IMR-90 (cell line): Measurements from ENCODE around the gene SERPIND1. TPM values are rescaled to one million over a fixed set of nuclear protein-coding genes. Genes with fewer than 3 reads are reported as not detected.
A peak's percentile ranks its signal among the peaks of the same experiment; 100 is the strongest.

Experiments
- ATAC-seq: fragments of 200-7000 bp; cut with Tn5 transposase; 2 replicates; pipeline ENCODE4 v1.9.1; 2020; ENCODE audit warnings: low read depth, mild to moderate bottlenecking, moderate library complexity
- BruUV-seq: library from RNA; stranded (reverse); fragments of 400-500 nt; replicated peaks from 2 replicates; lab custom pipeline; 2021; lab: Mats Ljungman, UMichigan
- CTCF ChIA-PET: fragments of 300-600 bp; formaldehyde crosslinking; extraction: SDS; loops from one replicate; lab custom pipeline; 2021; ENCODE audit warnings: antibody characterized with exemption; lab: Yijun Ruan, JAX
- POLR2A ChIA-PET: fragments of 300-600 bp; sonication (Branson Sonifier 250); formaldehyde crosslinking; loops from one replicate; lab custom pipeline; 2022; ENCODE audit warnings: antibody characterized with exemption; ENCODE audit not compliant: unreplicated experiment; lab: Charles Lee
- DNase-seq: peaks from one replicate; pipeline ENCODE4 v3.0.0; 2013
- H2AFZ ChIP-seq: replicated peaks from 2 replicates; pipeline ENCODE3; 2013; ENCODE audit warnings: low read length, mild to moderate bottlenecking; ENCODE audit not compliant: poor library complexity
- H2AK5ac ChIP-seq: 2 replicates; pipeline ENCODE4 v1.6.1; 2013; ENCODE audit warnings: low read depth, low read length, inconsistent platforms
- H2AK9ac ChIP-seq: replicated peaks from 2 replicates; pipeline ENCODE3; 2013; ENCODE audit warnings: mild to moderate bottlenecking, low read depth, low read length, moderate library complexity; ENCODE audit not compliant: poor library complexity
- H2BK120ac ChIP-seq: 2 replicates; pipeline ENCODE4 v1.6.1; 2013; ENCODE audit warnings: low read depth, low read length, inconsistent platforms
- H2BK15ac ChIP-seq: 3 replicates; pipeline ENCODE4 v1.6.1; 2013; ENCODE audit warnings: low read depth, low read length, inconsistent platforms
- H2BK20ac ChIP-seq: 2 replicates; pipeline ENCODE4 v1.6.1; 2013; ENCODE audit warnings: low read depth, mild to moderate bottlenecking, inconsistent platforms, low read length, moderate library complexity
- H2BK5ac ChIP-seq: 2 replicates; pipeline ENCODE4 v1.6.1; 2013; ENCODE audit warnings: mild to moderate bottlenecking, low read depth, low read length, inconsistent platforms; ENCODE audit not compliant: poor library complexity, severe bottlenecking
- H3K14ac ChIP-seq: replicated peaks from 2 replicates; pipeline ENCODE4 v1.6.1; 2013; ENCODE audit warnings: low read depth, low read length, inconsistent platforms
- H3K18ac ChIP-seq: 2 replicates; pipeline ENCODE4 v1.6.1; 2013; ENCODE audit warnings: low read depth, low read length, control low read depth
- H3K23ac ChIP-seq: 2 replicates; pipeline ENCODE4 v1.6.1; 2013; ENCODE audit warnings: low read depth, low read length, inconsistent platforms
- H3K27ac ChIP-seq: 2 replicates; pipeline ENCODE4 v1.5.1; 2013; ENCODE audit warnings: mild to moderate bottlenecking, control low read depth, low read length; ENCODE audit not compliant: insufficient read depth
- H3K27me3 ChIP-seq: 2 replicates; pipeline ENCODE4 v1.6.1; 2013; ENCODE audit warnings: low read length; ENCODE audit not compliant: control insufficient read depth, insufficient read depth
- H3K36me3 ChIP-seq: 2 replicates; pipeline ENCODE4 v1.6.1; 2013; ENCODE audit warnings: low read length, mixed read lengths; ENCODE audit not compliant: control insufficient read depth, insufficient read depth
- H3K4ac ChIP-seq: 2 replicates; pipeline ENCODE4 v1.6.1; 2013; ENCODE audit warnings: low read depth, low read length, inconsistent platforms
- H3K4me1 ChIP-seq: 2 replicates; pipeline ENCODE4 v1.6.1; 2013; ENCODE audit warnings: low read length, mixed read lengths; ENCODE audit not compliant: control insufficient read depth, insufficient read depth
- H3K4me2 ChIP-seq: 2 replicates; pipeline ENCODE4 v1.6.1; 2013; ENCODE audit warnings: low read depth, mild to moderate bottlenecking, control low read depth, low read length, moderate library complexity
- H3K4me3 ChIP-seq: 2 replicates; pipeline ENCODE4 v1.5.1; 2013; ENCODE audit warnings: low read depth, mild to moderate bottlenecking, control low read depth, low read length, moderate library complexity; ENCODE audit not compliant: insufficient read depth
- H3K56ac ChIP-seq: 2 replicates; pipeline ENCODE4 v1.6.1; 2013; ENCODE audit warnings: low read length, inconsistent platforms; ENCODE audit not compliant: insufficient read depth; ENCODE audit errors: extremely low read depth
- H3K79me1 ChIP-seq, 2 experiments: 2 replicates each; pipeline ENCODE4 v1.6.1; 2013; ENCODE audit warnings: low read length in 2 of 2, inconsistent platforms in 1 of 2, low read depth in 1 of 2
- H3K9ac ChIP-seq: 2 replicates; pipeline ENCODE4 v1.6.1; 2013; ENCODE audit warnings: low read depth, low read length, control low read depth
- H3K9me1 ChIP-seq: 2 replicates; pipeline ENCODE4 v1.6.1; 2013; ENCODE audit warnings: low read length, inconsistent platforms; ENCODE audit not compliant: insufficient read depth
- H3K9me3 ChIP-seq: 2 replicates; pipeline ENCODE4 v1.6.1; 2013; ENCODE audit warnings: low read length; ENCODE audit not compliant: control insufficient read depth, insufficient read depth
- H4K20me1 ChIP-seq: 2 replicates; pipeline ENCODE4 v1.6.1; 2013; ENCODE audit warnings: low read length, inconsistent platforms; ENCODE audit not compliant: insufficient read depth
- H4K5ac ChIP-seq: 2 replicates; pipeline ENCODE4 v1.6.1; 2013; ENCODE audit warnings: mild to moderate bottlenecking, low read depth, low read length, control low read depth
- H4K8ac ChIP-seq, 2 experiments: 2 replicates each; pipeline ENCODE4 v1.6.1; 2013; ENCODE audit warnings: low read depth in 2 of 2, low read length in 2 of 2, control low read depth in 1 of 2, inconsistent platforms in 1 of 2
- H4K91ac ChIP-seq: 2 replicates; pipeline ENCODE4 v1.6.1; 2013; ENCODE audit warnings: low read depth, low read length, inconsistent platforms; ENCODE audit not compliant: insufficient read depth
- MAFK ChIP-seq: IDR thresholded peaks from 2 replicates; pipeline ENCODE4 v1.6.1; 2012; ENCODE audit warnings: low read depth, low read length, improper control_type of control experiment
- MAZ ChIP-seq: IDR thresholded peaks from 2 replicates; pipeline ENCODE4 v1.6.1; 2012; ENCODE audit warnings: low read depth, mild to moderate bottlenecking, low read length, improper control_type of control experiment, moderate library complexity, borderline replicate concordance
- WGBS, 2 experiments: methylation state at CpG; one replicate each; pipeline versions ENCODE4 v1.1.5 to v1.1.7; 2013; ENCODE audit warnings: missing lambda C conversion rate in 2 of 2; ENCODE audit not compliant: insufficient read length in 1 of 2; ENCODE audit errors: extremely low coverage in 2 of 2; 5-methylcytosine and 5-hydroxymethylcytosine counted together
- dilution Hi-C: fragments of 300-500 bp; cut with HindIII; formaldehyde crosslinking; loops from one replicate; pipeline ENCODE4 v1.14.3; 2018; ENCODE audit warnings: low sequenced_read_pairs; ENCODE audit not compliant: unreplicated experiment
- in situ Hi-C: fragments of 300-500 bp; cut with MboI; formaldehyde crosslinking; loops from 3 replicates; pipeline ENCODE4 v1.14.3; 2019; ENCODE audit warnings: low sequenced_read_pairs, inconsistent platforms, mixed read lengths
- intact Hi-C: fragments of 100-400 bp; cut with micrococcal nuclease; formaldehyde crosslinking; loops from 2 replicates; pipeline ENCODE4 v1.10.0; 2022
- polyA plus RNA-seq, 3 experiments: library from polyadenylated mRNA; depleted of rRNA; stranded (reverse); fragments of >200 nt; gene quantifications; 2 replicates each; pipeline ENCODE4 v1.2.3, GENCODE V29; 2012; ENCODE audit warnings: low replicate concordance in 1 of 3
- total RNA-seq: library from RNA; depleted of rRNA; stranded (reverse); fragments of >200 nt; gene quantifications from 2 replicates; pipeline ENCODE4 v1.2.3, GENCODE V29; 2012
- TF ChIP-seq, protein P1 (sequence below): fragments of 150-350 bp; IDR thresholded peaks from 2 replicates; pipeline ENCODE4 v1.6.1; 2017; ENCODE audit warnings: mild to moderate bottlenecking, antibody characterized with exemption, low read length, low read depth
- TF ChIP-seq, protein P2 (sequence below): conservative IDR thresholded peaks from 2 replicates; pipeline ENCODE4 v1.5.1; 2012; ENCODE audit warnings: mild to moderate bottlenecking, low read depth, low read length, improper control_type of control experiment

Gene SERPIND1
- total and polyA plus RNA-seq, 2 of the 4 experiments (the other 2 are of a cell fraction), result 0.12 TPM; not detected in 1

DNA sequence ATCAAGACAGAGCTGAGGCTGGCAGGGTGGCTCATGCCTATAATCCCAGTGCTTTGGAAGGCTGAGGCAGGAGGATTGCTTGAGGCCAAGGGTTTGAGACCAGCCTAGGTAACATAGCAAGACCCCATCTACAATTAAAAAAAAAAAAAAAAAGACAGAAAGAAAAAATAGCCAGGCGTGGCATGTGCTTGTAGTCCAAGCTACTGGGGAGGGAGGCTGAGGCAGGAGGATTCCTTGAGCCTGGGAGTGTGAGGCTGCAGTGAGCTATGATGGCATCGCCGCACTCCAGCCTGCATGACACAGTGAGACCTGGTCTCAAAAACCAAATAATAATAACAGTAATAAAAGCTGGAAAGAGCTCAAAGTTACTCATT, 9.4 kb downstream of the SERPIND1 start:
- Histone ChIP-seq H3K36me3 (peaks cover 21% of the 10 kb centered on the region), H3K27ac (no peak overlapping the region), H2BK15ac (no peak overlapping the region), H4K91ac (no peak overlapping the region), H3K4me3 (no peak overlapping the region), H2BK20ac (no peak overlapping the region), H2BK120ac (peak overlapping the region; percentile 46; the same call in 1 of the 2 replicates), H3K56ac (no peak overlapping the region), H3K4me1 (peaks cover 6% of the 10 kb centered on the region), H3K9me3 (no peaks in the 10 kb centered on the region), H2BK5ac (no peak overlapping the region), H3K4me2 (no peak overlapping the region), H3K18ac (no peak overlapping the region), H2AK5ac (peak overlapping the region; percentile 44; the same call in 1 of the 2 replicates), H3K4ac (peak overlapping the region; percentile 29; the same call in 1 of the 2 replicates), H3K14ac (no peak overlapping the region), H3K9ac (no peak overlapping the region), H3K79me1 (peaks cover 4 to 39% of the 10 kb centered on the region in 2 experiments; a peak in 3 of 4 replicates), H4K5ac (no peak overlapping the region), H3K23ac (no peak overlapping the region), H4K20me1 (peaks cover 6% of the 10 kb centered on the region; the same call in 1 of the 2 replicates), H2AFZ (peak overlapping the region; percentile 35), H3K27me3 (no peaks in the 10 kb centered on the region), H2AK9ac (no peak overlapping the region), H4K8ac (peak overlapping the region in 1 of 2 experiments; percentile 38; a peak in 1 of 4 replicates), H3K9me1 (peaks cover 34% of the 10 kb centered on the region)
- ChIA-PET POLR2A (no interaction called here), CTCF (interaction anchor here (1.5 kb wide), 1 partner anchor 30 kb away, joined by 5 read pairs; no protein-coding TSS in a partner anchor)
- in situ Hi-C loops (loop anchor here (10.0 kb wide), 1 partner anchor 58 kb away; no protein-coding TSS in a partner anchor), dilution Hi-C loops (no loop called here), intact Hi-C loops (no loop called here)
- no TSS peak for BruUV-seq
- no CpG with 5 or more reads among the region's 3 CpGs for WGBS, 2 experiments
- no peak for ATAC-seq
- no peak for DNase-seq
- TF ChIP-seq, protein P1, sequence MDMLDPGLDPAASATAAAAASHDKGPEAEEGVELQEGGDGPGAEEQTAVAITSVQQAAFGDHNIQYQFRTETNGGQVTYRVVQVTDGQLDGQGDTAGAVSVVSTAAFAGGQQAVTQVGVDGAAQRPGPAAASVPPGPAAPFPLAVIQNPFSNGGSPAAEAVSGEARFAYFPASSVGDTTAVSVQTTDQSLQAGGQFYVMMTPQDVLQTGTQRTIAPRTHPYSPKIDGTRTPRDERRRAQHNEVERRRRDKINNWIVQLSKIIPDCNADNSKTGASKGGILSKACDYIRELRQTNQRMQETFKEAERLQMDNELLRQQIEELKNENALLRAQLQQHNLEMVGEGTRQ, result no peak
- TF ChIP-seq MAZ (no peak), MAFK (no peak)
- TF ChIP-seq, protein P2, sequence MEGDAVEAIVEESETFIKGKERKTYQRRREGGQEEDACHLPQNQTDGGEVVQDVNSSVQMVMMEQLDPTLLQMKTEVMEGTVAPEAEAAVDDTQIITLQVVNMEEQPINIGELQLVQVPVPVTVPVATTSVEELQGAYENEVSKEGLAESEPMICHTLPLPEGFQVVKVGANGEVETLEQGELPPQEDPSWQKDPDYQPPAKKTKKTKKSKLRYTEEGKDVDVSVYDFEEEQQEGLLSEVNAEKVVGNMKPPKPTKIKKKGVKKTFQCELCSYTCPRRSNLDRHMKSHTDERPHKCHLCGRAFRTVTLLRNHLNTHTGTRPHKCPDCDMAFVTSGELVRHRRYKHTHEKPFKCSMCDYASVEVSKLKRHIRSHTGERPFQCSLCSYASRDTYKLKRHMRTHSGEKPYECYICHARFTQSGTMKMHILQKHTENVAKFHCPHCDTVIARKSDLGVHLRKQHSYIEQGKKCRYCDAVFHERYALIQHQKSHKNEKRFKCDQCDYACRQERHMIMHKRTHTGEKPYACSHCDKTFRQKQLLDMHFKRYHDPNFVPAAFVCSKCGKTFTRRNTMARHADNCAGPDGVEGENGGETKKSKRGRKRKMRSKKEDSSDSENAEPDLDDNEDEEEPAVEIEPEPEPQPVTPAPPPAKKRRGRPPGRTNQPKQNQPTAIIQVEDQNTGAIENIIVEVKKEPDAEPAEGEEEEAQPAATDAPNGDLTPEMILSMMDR, result no peak
